Panc1 (cell line): ENCODE data around the gene THSD8. TPM values are rescaled to one million over a fixed set of nuclear protein-coding genes. Genes with fewer than 3 reads are reported as not detected.
A peak's percentile ranks its signal among the peaks of the same experiment; 100 is the strongest.

Experiments
- ATAC-seq: fragments of 200-7000 bp; cut with Tn5 transposase; 2 replicates; pipeline ENCODE4 v1.9.1; 2020; ENCODE audit warnings: mild to moderate bottlenecking, moderate library complexity
- BruUV-seq: library from RNA; stranded (reverse); fragments of 400-500 nt; replicated peaks from 2 replicates; lab custom pipeline; 2021; lab: Mats Ljungman, UMichigan
- CTCF ChIA-PET: fragments of 300-600 bp; sonication (Branson Sonifier 250); formaldehyde crosslinking; loops from one replicate; lab custom pipeline; 2022; ENCODE audit warnings: antibody characterized with exemption; lab: Charles Lee
- POLR2A ChIA-PET: fragments of 300-600 bp; sonication (Branson Sonifier 250); formaldehyde crosslinking; loops from one replicate; lab custom pipeline; 2022; ENCODE audit warnings: antibody characterized with exemption; lab: Charles Lee
- DNase-seq: peaks from one replicate; pipeline ENCODE4 v3.0.0-alpha.2; 2010; ENCODE audit warnings: low read depth, low spot score
- H3K27ac ChIP-seq: 2 replicates; pipeline ENCODE4 v1.5.1; 2011; ENCODE audit warnings: mild to moderate bottlenecking, low read length, inconsistent platforms
- H3K27me3 ChIP-seq: fragments of 200-500 bp; sonication (Bioruptor generic); 2 replicates; pipeline ENCODE4 v1.6.0; 2014; ENCODE audit warnings: low read length, inconsistent platforms; ENCODE audit not compliant: control insufficient read depth, insufficient read depth
- H3K36me3 ChIP-seq: fragments of 200-500 bp; sonication (Bioruptor generic); 2 replicates; pipeline ENCODE4 v1.5.1; 2014; ENCODE audit warnings: inconsistent platforms, mild to moderate bottlenecking, low read length, moderate library complexity; ENCODE audit not compliant: control insufficient read depth, insufficient read depth
- H3K4me1 ChIP-seq: 2 replicates; pipeline ENCODE4 v1.5.1; 2011; ENCODE audit warnings: inconsistent platforms, mild to moderate bottlenecking, low read length, moderate library complexity; ENCODE audit not compliant: control insufficient read depth, insufficient read depth
- H3K4me3 ChIP-seq, 2 experiments: 2 replicates each; pipeline ENCODE4 v1.5.1; 2011 to 2012; ENCODE audit warnings: low read depth in 2 of 2, low read length in 2 of 2, mild to moderate bottlenecking in 2 of 2, inconsistent platforms in 1 of 2, moderate library complexity in 1 of 2
- H3K9me3 ChIP-seq: fragments of 200-500 bp; sonication (Bioruptor generic); 2 replicates; pipeline ENCODE4 v1.5.1; 2014; ENCODE audit warnings: low read depth, mild to moderate bottlenecking, inconsistent platforms, low read length, moderate library complexity; ENCODE audit not compliant: control insufficient read depth, insufficient read depth
- CTCF ChIP-seq: fragments of 450-650 bp; IDR thresholded peaks from 2 replicates; pipeline ENCODE4 v1.5.1; 2017; ENCODE audit warnings: mild to moderate bottlenecking
- POLR2AphosphoS5 ChIP-seq: IDR thresholded peaks from 2 replicates; pipeline ENCODE4 v1.6.1; 2012; ENCODE audit warnings: mild to moderate bottlenecking, low read depth, low read length, moderate library complexity
- SIN3A ChIP-seq: IDR thresholded peaks from 2 replicates; pipeline ENCODE4 v1.6.1; 2012; ENCODE audit warnings: low read depth, mild to moderate bottlenecking, low read length, moderate library complexity, borderline replicate concordance; ENCODE audit not compliant: insufficient read depth
- TCF7L2 ChIP-seq: IDR thresholded peaks from 2 replicates; pipeline ENCODE4 v1.6.1; 2011; ENCODE audit warnings: mild to moderate bottlenecking, low read depth, low read length, inconsistent platforms
- in situ Hi-C: cut with HindIII; loops from 2 replicates; pipeline ENCODE4 v1.10.0; 2016; ENCODE audit warnings: low sequenced_read_pairs, low pct_unique_long_range_greater_than_20kb
- intact Hi-C: fragments of 100-400 bp; cut with micrococcal nuclease; formaldehyde crosslinking; loops from one replicate; pipeline ENCODE4 v1.10.0; 2022; ENCODE audit not compliant: unreplicated experiment
- total RNA-seq: library from RNA; stranded (reverse); gene quantifications from one replicate; pipeline ENCODE4 v1.2.1, GENCODE V29; 2021; ENCODE audit not compliant: unreplicated experiment
- TF ChIP-seq, protein P1 (sequence below), 2 experiments: IDR thresholded peaks; 2 replicates each; pipeline ENCODE4 v1.6.1; 2011 to 2012; ENCODE audit warnings: low read depth in 2 of 2, control low read depth in 1 of 2, low read length in 1 of 2, mild to moderate bottlenecking in 1 of 2, moderate library complexity in 1 of 2; ENCODE audit not compliant: insufficient read depth in 1 of 2

Gene THSD8
- total RNA-seq, 1 experiment from 2014 or later = 24.8 TPM

- H3K27ac ChIP-seq = 0 out of 2 replicates have a peak overlapping the region, but pooled peaks have one; percentile 23
- BruUV-seq = no TSS peak
These were observed 6.9 kb upstream of the THSD8 start for GRCh38 chr19:12794971-12795381.

GRCh38 chr19:12796146-12797071 lies 5.5 kb upstream of the THSD8 start:
- Histone ChIP-seq H3K4me1 (peaks cover 9% of the 10 kb centered on the region), H3K4me3 (peak overlapping the region in 1 of 2 experiments; percentile 23; a peak in 2 of 4 replicates), H3K36me3 (peaks cover 5% of the 10 kb centered on the region), H3K9me3 (no peaks in the 10 kb centered on the region), H3K27me3 (no peaks in the 10 kb centered on the region), H3K27ac (peak overlapping the region; percentile 82)
- ATAC-seq (peak; percentile 47), DNase-seq (no peak)
- CTCF ChIA-PET = interaction anchor here (0.6 to 2.9 kb wide), 9 partner anchors 19 to 80 kb away, joined by 3 to 37 read pairs (median 6); no protein-coding TSS in a partner anchor
- POLR2A ChIA-PET = interaction anchor here (1.5 kb wide), 1 partner anchor 31 kb away, joined by 17 read pairs; no protein-coding TSS in a partner anchor
- TF ChIP-seq POLR2AphosphoS5 (no peak), CTCF (peak; percentile 85)
- intact Hi-C loops (loop anchor here (5.0 kb wide), 1 partner anchor 34 kb away; no protein-coding TSS in a partner anchor), in situ Hi-C loops (no loop called here)
- BruUV-seq = no TSS peak

More at GRCh38 chr19:12794971-12795381, 6.9 kb upstream of the THSD8 start:
- in situ Hi-C loops (no loop called here), intact Hi-C loops (loop anchor here (5.0 kb wide), 1 partner anchor 33 kb away; no protein-coding TSS in a partner anchor)
- no peak for TF ChIP-seq SIN3A
- no peak for TF ChIP-seq CTCF
- no peak for TF ChIP-seq POLR2AphosphoS5
- TF ChIP-seq, protein P1, sequence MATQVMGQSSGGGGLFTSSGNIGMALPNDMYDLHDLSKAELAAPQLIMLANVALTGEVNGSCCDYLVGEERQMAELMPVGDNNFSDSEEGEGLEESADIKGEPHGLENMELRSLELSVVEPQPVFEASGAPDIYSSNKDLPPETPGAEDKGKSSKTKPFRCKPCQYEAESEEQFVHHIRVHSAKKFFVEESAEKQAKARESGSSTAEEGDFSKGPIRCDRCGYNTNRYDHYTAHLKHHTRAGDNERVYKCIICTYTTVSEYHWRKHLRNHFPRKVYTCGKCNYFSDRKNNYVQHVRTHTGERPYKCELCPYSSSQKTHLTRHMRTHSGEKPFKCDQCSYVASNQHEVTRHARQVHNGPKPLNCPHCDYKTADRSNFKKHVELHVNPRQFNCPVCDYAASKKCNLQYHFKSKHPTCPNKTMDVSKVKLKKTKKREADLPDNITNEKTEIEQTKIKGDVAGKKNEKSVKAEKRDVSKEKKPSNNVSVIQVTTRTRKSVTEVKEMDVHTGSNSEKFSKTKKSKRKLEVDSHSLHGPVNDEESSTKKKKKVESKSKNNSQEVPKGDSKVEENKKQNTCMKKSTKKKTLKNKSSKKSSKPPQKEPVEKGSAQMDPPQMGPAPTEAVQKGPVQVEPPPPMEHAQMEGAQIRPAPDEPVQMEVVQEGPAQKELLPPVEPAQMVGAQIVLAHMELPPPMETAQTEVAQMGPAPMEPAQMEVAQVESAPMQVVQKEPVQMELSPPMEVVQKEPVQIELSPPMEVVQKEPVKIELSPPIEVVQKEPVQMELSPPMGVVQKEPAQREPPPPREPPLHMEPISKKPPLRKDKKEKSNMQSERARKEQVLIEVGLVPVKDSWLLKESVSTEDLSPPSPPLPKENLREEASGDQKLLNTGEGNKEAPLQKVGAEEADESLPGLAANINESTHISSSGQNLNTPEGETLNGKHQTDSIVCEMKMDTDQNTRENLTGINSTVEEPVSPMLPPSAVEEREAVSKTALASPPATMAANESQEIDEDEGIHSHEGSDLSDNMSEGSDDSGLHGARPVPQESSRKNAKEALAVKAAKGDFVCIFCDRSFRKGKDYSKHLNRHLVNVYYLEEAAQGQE (IDR thresholded peaks at IDR 0.05; ENCODE audit: insufficient read depth in 1 of 2, low read depth in 2 of 2, low read length in 1 of 2) = no peak
- no peak for TF ChIP-seq TCF7L2
- Histone ChIP-seq H3K4me1 (peaks cover 15% of the 10 kb centered on the region), H3K9me3 (no peaks in the 10 kb centered on the region), H3K27me3 (no peaks in the 10 kb centered on the region), H3K4me3 (no peak overlapping the region), H3K36me3 (peaks cover 2% of the 10 kb centered on the region)
- CTCF ChIA-PET = interaction anchor here (0.7 to 2.9 kb wide), 5 partner anchors 18 to 35 kb away, joined by 7 to 37 read pairs (median 12); no protein-coding TSS in a partner anchor
- POLR2A ChIA-PET = interaction anchor here (0.6 kb wide), 1 partner anchor 12 kb away, joined by 7 read pairs; no protein-coding TSS in a partner anchor
- ATAC-seq (no peak), DNase-seq (no peak)
